GM18505 (cell line): ENCODE data around the gene ANAPC2.
A peak's percentile ranks its signal among the peaks of the same experiment; 100 is the strongest.

Experiments
- ATAC-seq: cut with Tn5 transposase; IDR thresholded peaks from one replicate; pipeline ENCODE4 v1.9.1; 2021; ENCODE audit not compliant: unreplicated experiment
- POLR2A ChIP-seq: IDR thresholded peaks from 4 replicates; pipeline ENCODE4 v1.6.1; 2011; ENCODE audit warnings: borderline replicate concordance; ENCODE audit not compliant: insufficient read depth, insufficient read length; ENCODE audit errors: extremely low read depth

The ANAPC2 gene

DNA sequence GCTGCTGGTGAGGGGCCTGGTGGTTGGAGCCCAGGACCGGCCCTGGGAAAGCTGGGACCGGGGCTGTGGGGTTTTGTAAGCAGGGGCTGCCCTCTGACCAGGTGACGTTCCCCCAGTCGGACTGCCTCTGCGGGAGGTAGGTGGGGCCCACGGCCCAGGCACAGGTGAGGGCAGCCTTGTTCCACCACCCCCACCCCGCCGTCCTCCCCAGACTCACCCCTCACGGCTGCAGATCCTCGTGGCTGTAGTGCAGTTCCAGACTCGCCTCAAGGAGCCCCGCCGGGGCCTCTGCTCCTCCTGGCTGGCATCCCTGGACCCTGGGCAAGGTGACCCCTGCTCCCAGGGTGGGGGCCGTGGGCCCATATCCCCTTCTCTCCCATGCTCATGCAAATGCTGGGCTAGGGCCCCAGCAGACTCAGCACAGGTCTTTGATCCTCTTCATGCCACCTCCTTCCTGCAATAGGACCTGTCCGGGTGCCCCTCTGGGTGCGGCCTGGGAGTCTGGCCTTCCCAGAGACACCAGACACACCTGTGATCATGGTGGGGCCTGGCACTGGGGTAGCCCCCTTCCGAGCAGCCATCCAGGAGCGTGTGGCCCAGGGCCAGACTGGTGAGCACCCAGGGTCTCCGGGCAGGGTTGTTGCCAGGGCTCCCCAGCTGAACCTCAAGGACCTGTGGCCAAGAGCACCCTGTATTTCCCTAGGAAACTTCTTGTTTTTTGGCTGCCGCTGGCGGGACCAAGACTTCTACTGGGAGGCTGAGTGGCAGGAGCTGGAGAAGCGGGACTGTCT is 27.0 kb upstream of the ANAPC2 start:
- ATAC-seq = no peak
- TF ChIP-seq POLR2A = no peak

DNA sequence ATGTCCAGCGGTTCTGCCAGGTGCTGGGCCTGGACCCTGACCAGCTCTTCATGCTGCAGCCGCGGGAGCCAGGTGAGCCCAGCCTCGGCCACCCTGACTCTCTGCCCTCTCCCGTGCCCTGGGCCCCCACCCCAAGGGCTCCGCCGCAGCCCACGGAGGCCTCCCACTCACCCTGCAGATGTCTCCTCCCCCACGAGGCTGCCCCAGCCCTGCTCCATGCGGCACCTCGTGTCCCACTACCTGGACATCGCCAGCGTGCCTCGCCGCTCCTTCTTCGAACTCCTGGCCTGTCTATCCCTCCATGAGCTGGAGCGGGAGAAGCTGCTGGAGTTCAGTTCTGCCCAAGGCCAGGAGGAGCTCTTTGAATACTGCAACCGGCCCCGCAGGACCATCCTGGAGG is 26.3 kb upstream of the ANAPC2 start:
- no peak for ATAC-seq
- no peak for TF ChIP-seq POLR2A

GRCh38 chr9:137213160-137214060 is 25.1 kb upstream of the ANAPC2 start:
- no peak for ATAC-seq
- TF ChIP-seq POLR2A = no peak

DNA sequence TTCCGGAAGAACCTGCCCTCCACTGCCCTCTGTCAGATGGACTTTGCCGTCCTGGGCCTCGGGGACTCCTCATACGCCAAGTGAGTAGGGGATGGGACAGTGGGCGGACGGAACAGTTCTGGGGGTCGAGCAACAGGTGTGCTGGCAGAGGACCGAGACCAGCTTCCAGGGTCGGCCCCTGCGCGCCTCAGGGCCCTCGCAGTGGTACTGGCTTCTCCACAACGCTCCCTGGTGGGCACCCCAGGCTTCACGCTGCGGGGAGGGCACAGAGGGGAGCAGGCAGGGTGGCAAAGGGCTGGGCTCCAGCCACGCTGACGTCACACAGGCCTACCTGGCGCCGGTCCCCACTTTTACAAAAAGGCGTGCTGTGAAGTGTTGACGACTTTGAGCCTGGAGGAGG is 24.2 kb upstream of the ANAPC2 start:
- no peak for TF ChIP-seq POLR2A
- no peak for ATAC-seq

GRCh38 chr9:137211532-137211931 is 23.2 kb upstream of the ANAPC2 start:
- ATAC-seq = no peak
- no peak for TF ChIP-seq POLR2A

DNA sequence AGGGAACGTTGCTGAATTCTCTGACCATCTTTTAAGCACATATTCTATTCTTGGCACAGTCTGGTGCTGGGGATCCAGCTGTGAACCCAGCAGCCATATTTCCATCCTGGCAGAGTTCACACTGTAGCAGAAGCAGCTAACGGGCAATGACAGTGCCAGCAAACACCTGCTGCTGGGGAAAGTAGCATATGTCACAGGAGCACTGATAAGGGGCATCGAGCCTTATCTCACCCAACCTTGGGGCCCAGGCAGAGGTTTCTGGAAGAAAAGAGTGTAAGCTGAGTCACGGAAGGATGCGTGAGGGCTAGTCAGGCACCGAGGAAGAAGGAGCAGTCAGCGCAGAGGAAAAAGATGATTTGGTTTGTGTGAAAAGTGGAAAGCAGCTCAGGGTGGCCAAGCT is 18.2 kb upstream of the ANAPC2 start:
- no peak for TF ChIP-seq POLR2A
- ATAC-seq = no peak

GRCh38 chr9:137205126-137206069 is 17.0 kb upstream of the ANAPC2 start, which contains the start of the genes NDOR1 and TMEM203:
Gene NDOR1 (plus strand): TSS chr9:137205700. CDS start chr9:137205778, 78 bp downstream.
Gene TMEM203 (minus strand): TSS chr9:137205648. CDS start chr9:137205414, 234 bp downstream.
- ATAC-seq = peak; percentile 39
- peak; percentile 89 for TF ChIP-seq POLR2A

- ATAC-seq = no peak
- TF ChIP-seq POLR2A = no peak
These were observed 16.4 kb upstream of the ANAPC2 start for GRCh38 chr9:137204731-137205125.

GRCh38 chr9:137202966-137203365 is 14.6 kb upstream of the ANAPC2 start:
- ATAC-seq = no peak
- no peak for TF ChIP-seq POLR2A

- TF ChIP-seq POLR2A = no peak
- ATAC-seq = no peak
These were observed 13.0 kb upstream of the ANAPC2 start for GRCh38 chr9:137201205-137201868.

- ATAC-seq = peak; percentile 83
These were observed 12.2 kb upstream of the ANAPC2 start, which contains the start of gene TPRN for GRCh38 chr9:137200311-137201204. Gene TPRN (minus strand): TSS chr9:137200741. CDS start chr9:137200711, 30 bp downstream.

More at GRCh38 chr9:137200311-137201204, 12.2 kb upstream of the ANAPC2 start, which contains the start of gene TPRN:
- TF ChIP-seq POLR2A = peak; percentile 89
